IPS DF 6.9 (cell line): ENCODE measurements around the gene SERTAD1.
"Not testable (repeated sequence)": the region's sequence is repeated elsewhere in the genome, so short reads cannot be mapped to it uniquely, and the experiment has no call there.

Experiments used
- DNase-seq: peaks from one replicate; pipeline ENCODE4 v3.0.0-alpha.2; 2013; ENCODE audit warnings: low read depth, low spot score
- H3K27ac ChIP-seq: one replicate; pipeline ENCODE4 v1.5.1; 2013; ENCODE audit warnings: low read length, control low read depth
- H3K27me3 ChIP-seq: 2 replicates; pipeline ENCODE4 v1.6.1; 2013; ENCODE audit warnings: mild to moderate bottlenecking, low read length; ENCODE audit not compliant: control insufficient read depth, insufficient read depth
- H3K36me3 ChIP-seq: 2 replicates; pipeline ENCODE4 v1.6.1; 2013; ENCODE audit warnings: low read length; ENCODE audit not compliant: control insufficient read depth, insufficient read depth
- H3K4me1 ChIP-seq: 2 replicates; pipeline ENCODE4 v1.6.1; 2013; ENCODE audit warnings: low read length; ENCODE audit not compliant: control insufficient read depth, insufficient read depth
- H3K4me3 ChIP-seq: 2 replicates; pipeline ENCODE4 v1.5.1; 2013; ENCODE audit warnings: mild to moderate bottlenecking, low read length
- H3K9me3 ChIP-seq: 2 replicates; pipeline ENCODE4 v1.6.1; 2013; ENCODE audit warnings: low read length, inconsistent platforms; ENCODE audit not compliant: control insufficient read depth, insufficient read depth
- WGBS: extraction: QIAGEN DNeasy Blood & Tissue Kit; methylation state at CpG from one replicate; pipeline ENCODE4 v1.1.7; 2013; ENCODE audit warnings: mixed read lengths, missing lambda C conversion rate; ENCODE audit not compliant: insufficient read length, insufficient coverage; 5-methylcytosine and 5-hydroxymethylcytosine counted together

SERTAD1 gene

GRCh38 chr19:40414542-40415535 is 11.0 kb downstream of the SERTAD1 start:
- no peaks in the 10 kb centered on the region for H3K9me3 ChIP-seq
- no peak overlapping the region for H3K4me3 ChIP-seq
- DNase-seq, result no peak
- no CpG with 5 or more reads among the region's 21 CpGs for WGBS
- peaks cover 5% of the 10 kb centered on the region; the same call in 1 of the 2 replicates for H3K4me1 ChIP-seq
- H3K36me3 ChIP-seq, result no peaks in the 10 kb centered on the region
- H3K27ac ChIP-seq, result no peak overlapping the region
- H3K27me3 ChIP-seq, result no peaks in the 10 kb centered on the region

GRCh38 chr19:40413291-40413845 is 12.4 kb downstream of the SERTAD1 start, which contains the start of gene PRX:
TSS of gene PRX (minus strand) at chr19:40413378. CDS start at chr19:40407932, 5,446 bp downstream.
- no peak within 1 kb of the TSS for H3K27ac ChIP-seq
- no peaks in the 10 kb centered on the region for H3K9me3 ChIP-seq
- H3K4me3 ChIP-seq, result no peak within 1 kb of the TSS
- no peak for DNase-seq
- H3K4me1 ChIP-seq, result peaks cover 5% of the 10 kb centered on the region; the same call in 1 of the 2 replicates
- no CpG with 5 or more reads among the region's 18 CpGs for WGBS
- no peaks in the 10 kb centered on the region for H3K27me3 ChIP-seq
- no peaks in the 10 kb centered on the region for H3K36me3 ChIP-seq

- Histone ChIP-seq H3K4me1 (peaks cover 5% of the 10 kb centered on the region; the same call in 1 of the 2 replicates), H3K27ac (no peak overlapping the region)
- WGBS, result no CpG with 5 or more reads among the region's 4 CpGs
These were observed 12.9 kb downstream of the SERTAD1 start for GRCh38 chr19:40412866-40413265.

GRCh38 chr19:40411958-40412499 is 13.8 kb downstream of the SERTAD1 start:
- DNase-seq, result no peak

More at GRCh38 chr19:40412866-40413265, 12.9 kb downstream of the SERTAD1 start:
- no peaks in the 10 kb centered on the region for H3K9me3 ChIP-seq
- H3K36me3 ChIP-seq, result no peaks in the 10 kb centered on the region
- DNase-seq, result no peak
- H3K27me3 ChIP-seq, result no peaks in the 10 kb centered on the region
- no peak overlapping the region for H3K4me3 ChIP-seq

GRCh38 chr19:40411125-40411842 is 14.5 kb downstream of the SERTAD1 start:
- Histone ChIP-seq H3K4me3 (no peak overlapping the region), H3K27ac (no peak overlapping the region), H3K9me3 (no peaks in the 10 kb centered on the region), H3K27me3 (no peaks in the 10 kb centered on the region), H3K4me1 (peaks cover 2% of the 10 kb centered on the region; the same call in 1 of the 2 replicates), H3K36me3 (no peaks in the 10 kb centered on the region)
- no CpG with 5 or more reads among the region's 16 CpGs for WGBS
- no peak for DNase-seq

More at GRCh38 chr19:40411958-40412499, 13.8 kb downstream of the SERTAD1 start:
- Histone ChIP-seq H3K4me3 (no peak overlapping the region), H3K36me3 (no peaks in the 10 kb centered on the region), H3K9me3 (no peaks in the 10 kb centered on the region), H3K4me1 (peaks cover 2% of the 10 kb centered on the region; the same call in 1 of the 2 replicates), H3K27ac (no peak overlapping the region), H3K27me3 (no peaks in the 10 kb centered on the region)
- no CpG with 5 or more reads among the region's 8 CpGs for WGBS

GRCh38 chr19:40410030-40410389 is 15.8 kb downstream of the SERTAD1 start:
- no CpG with 5 or more reads among the region's 9 CpGs for WGBS

GRCh38 chr19:40408598-40408925 is 17.2 kb downstream of the SERTAD1 start:
- not testable (repeated sequence) for H3K27ac ChIP-seq, H3K27me3 ChIP-seq, DNase-seq, H3K36me3 ChIP-seq, H3K9me3 ChIP-seq, H3K4me1 ChIP-seq, H3K4me3 ChIP-seq
- WGBS, result no CpG with 5 or more reads among the region's 8 CpGs

More at GRCh38 chr19:40410030-40410389, 15.8 kb downstream of the SERTAD1 start:
- Histone ChIP-seq H3K9me3 (no peaks in the 10 kb centered on the region), H3K4me3 (no peak overlapping the region), H3K4me1 (peaks cover 2% of the 10 kb centered on the region; the same call in 1 of the 2 replicates), H3K27me3 (no peaks in the 10 kb centered on the region), H3K27ac (no peak overlapping the region), H3K36me3 (no peaks in the 10 kb centered on the region)
- no peak for DNase-seq

- H3K36me3 ChIP-seq, result no peaks in the 10 kb centered on the region
- H3K4me1 ChIP-seq, result peaks cover 4% of the 10 kb centered on the region; the same call in 1 of the 2 replicates
- H3K27me3 ChIP-seq, result no peaks in the 10 kb centered on the region
- no peaks in the 10 kb centered on the region for H3K9me3 ChIP-seq
- H3K4me3 ChIP-seq, result no peak overlapping the region
- H3K27ac ChIP-seq, result no peak overlapping the region
- no CpG with 5 or more reads among the region's 22 CpGs for WGBS
- no peak for DNase-seq
These were observed 17.8 kb downstream of the SERTAD1 start for GRCh38 chr19:40407714-40408597.

- no CpG with 5 or more reads among the region's 41 CpGs for WGBS
- H3K4me3 ChIP-seq, result peak overlapping the region; percentile 61; the same call in 1 of the 2 replicates
These were observed 22.4 kb downstream of the SERTAD1 start for GRCh38 chr19:40403262-40403984.

More at GRCh38 chr19:40403262-40403984, 22.4 kb downstream of the SERTAD1 start:
- H3K36me3 ChIP-seq, result no peaks in the 10 kb centered on the region
- no peaks in the 10 kb centered on the region for H3K27me3 ChIP-seq
- no peak for DNase-seq
- no peaks in the 10 kb centered on the region for H3K9me3 ChIP-seq
- peaks cover 5% of the 10 kb centered on the region for H3K4me1 ChIP-seq
- H3K27ac ChIP-seq, result no peak overlapping the region
